ENCODE measurements around the gene FOXQ1. TPM values are rescaled to one million over a fixed set of nuclear protein-coding genes. Genes with fewer than 3 reads are reported as not detected.

Gene FOXQ1
- polyA plus RNA-seq, 1 of the 3 experiments (the other 2 are of a cell fraction) = not detected

- TF ChIP-seq MAX (IDR thresholded peaks at IDR 0.05; ENCODE audit: low read depth) (no peak), CHD2 (IDR thresholded peaks at IDR 0.05; ENCODE audit: low read length, partially characterized antibody) (no peak), TAF1 (IDR thresholded peaks at IDR 0.05; ENCODE audit: borderline replicate concordance, low read depth, low read length) (no peak), JUND (IDR thresholded peaks at IDR 0.05) (no peak), USF1 (IDR thresholded peaks at IDR 0.05; ENCODE audit: borderline replicate concordance, low read depth) (no peak)
Observed at GRCh38 chr6:1324936-1325335, 13.0 kb downstream of the FOXQ1 start (continued).

GRCh38 chr6:1325461-1326309, 13.8 kb downstream of the FOXQ1 start:
- 5% methylated on average over 6 of the region's 6 CpGs for WGBS (ENCODE audit: low lambda C conversion rate)
- no peak for DNase-seq
- H3K9me2 ChIP-seq = no peaks in the 10 kb centered on the region
- POLR2A ChIA-PET = no interaction called here
- H3K79me2 ChIP-seq (ENCODE audit: insufficient read depth) = no peaks in the 10 kb centered on the region
- no peaks in the 10 kb centered on the region for H3K9me3 ChIP-seq
- no peaks in the 10 kb centered on the region for H3K36me3 ChIP-seq (replicated peaks in 1 of 2; ENCODE audit: control insufficient read depth in 1 of 2, insufficient read depth in 2 of 2, low read length in 1 of 2)
- H2AFZ ChIP-seq (ENCODE audit: low read depth) = no peak overlapping the region
- 0 out of 4 replicates have a peak, but pooled peaks cover 0 to 4% of the 10 kb centered on the region in 2 experiments for H3K4me1 ChIP-seq (ENCODE audit: control insufficient read depth in 1 of 2, insufficient read depth in 2 of 2, low read depth in 1 of 2, low read length in 1 of 2)
- no peak overlapping the region for H3K9ac ChIP-seq
- H3K4me2 ChIP-seq = no peak overlapping the region
- H3K4me3 ChIP-seq (ENCODE audit: low read depth in 2 of 2, low read length in 1 of 2) = no peak overlapping the region
- H3F3A ChIP-seq (replicated peaks; ENCODE audit: insufficient read depth) = no peaks in the 10 kb centered on the region
- H4K20me1 ChIP-seq (ENCODE audit: insufficient read depth) = no peaks in the 10 kb centered on the region
- CTCF ChIA-PET = interaction anchor here (0.9 to 1.3 kb wide), 2 partner anchors 39 to 71 kb away, joined by 3 to 4 read pairs; no protein-coding TSS in a partner anchor
- no peak overlapping the region for H3K27ac ChIP-seq (ENCODE audit: low read depth in 2 of 2, low read length in 1 of 2)
- peaks cover 5% of the 10 kb centered on the region; the same call in 1 of the 2 replicates for H3K27me3 ChIP-seq (ENCODE audit: insufficient read depth)
- no peak for TF ChIP-seq RXRA (IDR thresholded peaks at IDR 0.05; ENCODE audit: borderline replicate concordance, low read depth)
- TF ChIP-seq JUND (IDR thresholded peaks at IDR 0.05) = peak; percentile 35
- no peak for TF ChIP-seq EZH2phosphoT487 (IDR thresholded peaks at IDR 0.05; ENCODE audit: borderline replicate concordance, low read depth)
- TF ChIP-seq NRF1 (IDR thresholded peaks at IDR 0.05; ENCODE audit: low read depth, low read length) = no peak
- no peak for TF ChIP-seq USF2 (IDR thresholded peaks at IDR 0.05; ENCODE audit: borderline replicate concordance, low read depth, low read length)
- no peak for TF ChIP-seq TAF1 (IDR thresholded peaks at IDR 0.05; ENCODE audit: borderline replicate concordance, low read depth, low read length)
- TF ChIP-seq POLR2AphosphoS5 (IDR thresholded peaks at IDR 0.05; ENCODE audit: low read depth, low read length) = no peak
- TF ChIP-seq RAD21 (IDR thresholded peaks at IDR 0.05; ENCODE audit: low read length) = no peak
- TF ChIP-seq MXI1 (IDR thresholded peaks at IDR 0.05; ENCODE audit: low read depth, low read length) = no peak
- no peak for TF ChIP-seq GATA2 (CRISPR knock-in tag; IDR thresholded peaks at IDR 0.05)
- no peak for TF ChIP-seq MEF2A (IDR thresholded peaks at IDR 0.05; ENCODE audit: borderline replicate concordance, low read depth)
- TF ChIP-seq YY1 (IDR thresholded peaks at IDR 0.05; ENCODE audit: low read depth) = no peak
- no peak for TF ChIP-seq FOXJ3 (CRISPR knock-in tag; IDR thresholded peaks at IDR 0.05)
- no peak for TF ChIP-seq MAX (IDR thresholded peaks at IDR 0.05; ENCODE audit: low read depth)
- no peak for TF ChIP-seq IRF3 (IDR thresholded peaks at IDR 0.05; ENCODE audit: low read depth, low read length)
- no peak for TF ChIP-seq REST (IDR thresholded peaks at IDR 0.05; ENCODE audit: low read depth, low read length)
- TF ChIP-seq TCF12 (IDR thresholded peaks at IDR 0.05) = peak; percentile 31; the same call in 1 of the 2 replicates
- TF ChIP-seq SMC3 (IDR thresholded peaks at IDR 0.05; ENCODE audit: low read depth, low read length) = no peak
- no peak for TF ChIP-seq ELF1 (IDR thresholded peaks at IDR 0.05)
- TF ChIP-seq NFIC (IDR thresholded peaks at IDR 0.05; ENCODE audit: borderline replicate concordance) = no peak
- TF ChIP-seq RCOR1 (IDR thresholded peaks at IDR 0.05; ENCODE audit: low read length) = no peak
- no peak for TF ChIP-seq GABPA (IDR thresholded peaks at IDR 0.05; ENCODE audit: low read depth)

Measured in SK-N-SH (cell line).